Mesenteric fat pad (tissue), 1 donor: Measurements from ENCODE around the gene NRAP. TPM values are rescaled to one million over a fixed set of nuclear protein-coding genes. Genes with fewer than 3 reads are reported as not detected.

Experiments used
- DNase-seq: peaks from one replicate; pipeline ENCODE4 v3.0.0-alpha.2; 2020; ENCODE audit warnings: low spot score
- total RNA-seq: library from RNA; stranded (reverse); fragmentation: NEBNext Ultra II Directional; extraction: Animal tissue kit (Norgen Biotek cat#: 25700); gene quantifications from one replicate; pipeline ENCODE4 v1.2.1, GENCODE V29; 2021
- donor health status: DM: yes; HTN: yes; CAD: no.

Gene NRAP
- total RNA-seq, 1 donor from 2014 or later: 0.06 TPM

- DNase-seq: no peak
Observed at GRCh38 chr10:113641702-113642101, 22.1 kb downstream of the NRAP start.

DNA sequence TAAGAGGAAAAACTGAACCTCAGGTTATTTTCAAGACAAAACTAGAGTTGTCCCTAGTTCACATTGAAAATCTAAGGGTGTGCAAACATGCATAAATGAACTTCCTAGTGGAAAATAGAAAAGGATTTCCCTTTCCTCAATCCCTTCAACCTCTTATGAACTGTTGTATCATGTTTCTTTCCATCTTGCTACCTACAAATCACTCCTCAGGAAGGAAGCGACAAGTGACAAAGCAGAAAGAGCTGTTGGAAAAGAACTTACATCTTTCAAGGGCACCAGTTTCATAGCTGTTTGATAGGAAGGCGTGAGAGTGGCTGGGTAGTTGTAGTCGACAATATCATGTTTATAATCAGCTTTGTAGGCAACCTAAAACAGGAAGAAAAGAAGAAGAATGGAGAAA lies 23.9 kb downstream of the NRAP start:
- DNase-seq: no peak

DNA sequence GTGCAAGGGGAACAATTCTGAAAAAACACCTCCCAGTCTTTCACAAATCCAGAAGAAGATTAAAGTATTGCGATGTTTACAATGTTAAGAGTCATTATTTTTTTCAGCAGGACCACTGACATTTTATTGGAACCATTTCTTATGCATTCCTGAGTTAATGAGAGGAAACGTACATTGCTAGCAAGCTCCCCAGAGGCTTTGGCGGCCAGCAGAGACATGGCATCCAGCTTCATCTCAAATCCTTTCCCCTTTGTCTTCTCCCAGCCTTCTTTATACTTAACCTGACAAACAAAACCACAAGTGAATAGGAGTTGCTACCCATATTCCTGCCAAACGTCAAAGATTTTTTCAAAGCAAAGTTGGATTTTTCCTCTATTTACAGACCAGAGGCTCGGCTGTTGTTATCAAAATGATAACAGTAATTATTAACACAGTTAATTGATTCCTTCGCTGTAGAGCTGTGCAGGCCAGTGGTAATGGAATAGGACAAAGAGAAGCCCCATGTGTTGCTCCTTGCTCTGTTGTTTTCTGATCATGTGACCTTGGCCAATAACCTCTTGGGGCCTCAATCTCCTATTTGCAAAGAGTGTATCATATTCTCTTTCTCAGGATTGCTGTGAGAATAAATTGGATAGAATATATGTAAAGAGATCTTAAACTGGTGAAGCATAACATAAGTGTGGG lies 32.0 kb downstream of the NRAP start:
- no peak for DNase-seq

DNA sequence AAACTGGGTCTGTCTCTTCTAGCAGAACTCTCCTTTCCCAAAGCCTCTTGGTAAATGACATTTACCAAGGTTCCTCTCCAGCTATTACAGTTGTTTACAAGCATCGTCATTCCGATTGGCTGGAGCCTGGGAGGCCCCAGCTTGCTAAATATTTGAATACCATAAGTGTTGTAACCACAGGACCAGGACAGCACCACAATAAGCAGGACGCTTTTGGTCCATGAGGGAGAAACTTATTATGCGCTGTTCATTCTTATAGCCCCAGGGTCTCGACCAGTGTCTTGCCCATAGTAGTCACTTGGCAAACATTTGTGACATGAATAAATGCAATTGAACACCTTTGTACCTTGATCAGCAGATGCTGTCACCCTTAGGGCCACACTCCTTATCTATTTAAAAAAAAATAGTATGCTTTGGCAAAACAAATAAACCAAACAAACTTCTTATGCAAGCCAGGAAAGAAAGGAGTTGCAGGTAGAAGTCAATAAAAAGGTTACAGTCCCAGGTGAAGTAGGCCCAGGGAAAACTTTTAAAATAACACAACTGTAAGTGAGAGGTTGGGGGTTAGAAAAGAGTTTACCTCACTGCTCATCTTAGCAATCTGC lies 32.8 kb downstream of the NRAP start:
- DNase-seq: no peak

GRCh38 chr10:113628607-113629153 lies 35.2 kb downstream of the NRAP start:
- no peak for DNase-seq

DNA sequence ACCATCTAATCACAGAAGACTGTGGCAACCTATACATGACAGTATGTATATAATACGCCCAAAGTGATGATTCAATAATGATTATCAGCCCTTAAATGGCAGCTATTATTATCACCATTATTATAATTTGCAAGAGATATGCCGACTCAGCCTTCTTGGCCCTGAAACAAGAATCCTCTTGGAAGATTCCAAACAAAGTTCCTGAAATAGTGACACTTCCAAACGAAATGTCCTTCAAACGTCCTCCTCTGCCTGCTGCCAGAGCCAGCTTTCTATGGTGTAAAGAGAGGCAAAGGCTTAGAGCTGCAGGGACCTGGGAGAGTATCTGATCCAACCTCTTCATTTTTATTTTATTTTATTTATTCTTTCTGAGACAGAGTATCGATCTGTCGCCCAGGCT lies 36.0 kb downstream of the NRAP start:
- no peak for DNase-seq

GRCh38 chr10:113626809-113627355 lies 37.0 kb downstream of the NRAP start:
- no peak for DNase-seq

GRCh38 chr10:113625461-113626186 lies 38.2 kb downstream of the NRAP start:
- no peak for DNase-seq

- no peak for DNase-seq
Observed at GRCh38 chr10:113622831-113623230, 41.0 kb downstream of the NRAP start.

- no peak for DNase-seq
Observed at GRCh38 chr10:113621799-113622198, 42.0 kb downstream of the NRAP start.

DNA sequence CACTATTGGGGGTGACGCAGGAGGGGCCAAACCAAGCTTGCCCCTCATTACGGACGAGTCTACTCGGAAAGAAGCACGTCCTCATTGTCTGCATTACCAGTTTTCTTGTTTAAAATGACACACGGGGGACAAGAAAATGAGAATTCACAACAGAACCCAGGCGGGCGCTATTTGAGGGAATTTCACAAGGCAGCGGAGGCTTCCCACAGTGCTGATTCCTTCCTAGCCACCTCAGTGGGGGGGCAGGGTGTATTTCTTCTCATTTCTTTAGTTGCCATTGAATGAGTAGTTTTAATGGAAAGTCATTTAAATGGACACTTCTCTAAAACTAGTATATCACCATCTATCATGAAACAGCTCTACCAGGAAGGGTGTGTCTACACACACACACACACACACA lies 42.9 kb downstream of the NRAP start:
- no peak for DNase-seq

GRCh38 chr10:113620511-113620910 lies 43.3 kb downstream of the NRAP start:
- DNase-seq: no peak

- DNase-seq: no peak
Observed at GRCh38 chr10:113619401-113619800, 44.4 kb downstream of the NRAP start.

DNA sequence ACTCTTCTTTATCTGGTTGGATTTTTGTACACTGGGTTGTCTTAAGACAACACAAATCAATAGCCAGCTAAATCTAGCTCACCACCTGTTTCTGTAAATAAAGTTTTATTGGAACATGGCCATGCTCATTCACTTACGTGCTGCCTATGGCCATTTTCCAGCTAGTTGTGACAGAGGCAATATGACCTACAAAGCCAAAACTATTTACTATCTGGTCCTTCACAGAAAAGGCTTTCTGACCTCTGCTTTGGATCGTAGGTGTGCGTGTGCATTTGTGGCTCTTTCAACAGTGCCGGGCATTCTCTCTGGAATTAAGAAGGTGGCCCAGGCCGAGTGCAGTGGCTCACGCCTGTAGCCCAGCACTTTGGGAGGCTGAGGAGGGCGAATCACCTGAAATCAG lies 45.5 kb downstream of the NRAP start:
- DNase-seq: no peak

DNA sequence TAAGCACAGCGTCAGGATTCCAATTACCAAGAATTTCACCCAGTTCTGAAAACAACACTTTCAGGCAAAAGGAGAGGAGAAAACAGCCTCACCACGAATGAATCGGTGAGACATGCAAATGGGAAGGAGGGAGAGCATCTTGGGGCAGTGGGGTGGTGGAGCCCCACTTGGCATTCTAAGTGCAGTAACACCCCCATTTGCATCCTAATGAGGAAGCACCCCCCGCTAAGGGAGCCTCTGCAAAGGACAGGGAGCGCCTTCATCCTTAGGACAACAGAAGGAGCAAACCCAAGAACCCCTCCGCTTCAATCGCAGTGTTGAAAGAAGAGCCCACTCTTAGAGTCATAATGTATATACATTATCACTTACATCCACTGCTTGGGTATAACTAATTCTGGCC lies 46.8 kb downstream of the NRAP start:
- no peak for DNase-seq

- no peak for DNase-seq
Observed at GRCh38 chr10:113616244-113617074, 47.4 kb downstream of the NRAP start.

GRCh38 chr10:113613977-113614690 lies 49.7 kb downstream of the NRAP start:
- DNase-seq: no peak

DNA sequence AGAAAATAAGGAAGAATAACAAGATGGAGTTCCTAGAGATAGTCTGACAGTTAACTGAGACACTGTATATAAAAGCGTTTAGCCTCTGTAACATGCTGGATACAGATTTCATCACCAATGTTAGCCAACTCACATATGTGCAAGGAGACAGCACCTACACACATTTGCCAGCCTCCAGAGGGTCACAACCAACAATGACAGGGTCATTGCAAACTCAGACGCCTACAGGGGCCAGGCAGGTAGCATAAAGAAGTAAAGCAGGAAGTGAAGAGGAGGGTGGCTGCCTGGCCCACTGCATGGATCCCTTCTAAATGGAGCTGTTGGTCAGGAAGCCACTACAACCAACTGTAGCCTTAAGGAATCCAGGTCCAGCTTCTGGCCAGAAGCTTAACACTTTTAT lies 50.4 kb downstream of the NRAP start:
- DNase-seq: no peak

DNA sequence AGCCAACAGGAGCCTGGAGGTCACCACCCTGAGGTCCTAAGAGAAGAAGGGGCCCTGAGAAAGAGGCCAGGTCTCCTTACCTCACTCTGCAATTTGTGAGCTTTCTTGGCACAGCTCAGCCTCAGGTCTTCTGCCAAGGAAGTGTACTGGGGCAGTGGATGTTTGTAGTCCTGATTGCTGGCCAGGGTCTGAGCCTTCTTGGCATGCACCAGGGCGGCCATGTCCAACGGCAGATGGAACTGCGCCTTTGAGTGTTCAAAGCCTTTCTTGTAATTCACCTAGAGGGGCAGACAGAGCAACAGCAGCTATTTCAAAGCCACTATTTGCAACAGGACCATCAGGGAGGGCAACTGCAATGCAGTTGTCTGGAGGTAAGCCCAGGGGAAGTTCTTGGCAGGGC lies 51.7 kb downstream of the NRAP start:
- DNase-seq: no peak
